ENCODE results near the gene PROM1. TPM values are rescaled to one million over a fixed set of nuclear protein-coding genes. Genes with fewer than 3 reads are reported as not detected.

The PROM1 gene
- total RNA-seq, 2 donors from 2014 or later, result not detected

- DNase-seq, result no peak
- Mint-ChIP-seq H3K27me3 (peaks cover 73% of the 10 kb centered on the region), H3K27ac (no peak overlapping the region), H3K4me3 (no peak overlapping the region), H3K36me3 (ENCODE audit: low read depth) (no peaks in the 10 kb centered on the region), H3K4me1 (no peaks in the 10 kb centered on the region)
- no peak for ATAC-seq
- H3K9me3 ChIP-seq (ENCODE audit: control insufficient read depth, low read length, poor library complexity, severe bottlenecking), result no peaks in the 10 kb centered on the region
These were observed 11.7 kb downstream of the PROM1 start for GRCh38 chr4:16072168-16072567.

- peaks cover 56% of the 10 kb centered on the region for H3K27me3 Mint-ChIP-seq
- no peak for ATAC-seq
These were observed 13.6 kb downstream of the PROM1 start for GRCh38 chr4:16070203-16070602.

GRCh38 chr4:16067515-16067914 is 16.3 kb downstream of the PROM1 start:
- no peaks in the 10 kb centered on the region for H3K4me1 Mint-ChIP-seq
- H3K4me3 Mint-ChIP-seq, result no peak overlapping the region
- H3K9me3 ChIP-seq (ENCODE audit: control insufficient read depth, low read length, poor library complexity, severe bottlenecking), result no peaks in the 10 kb centered on the region
- DNase-seq, result no peak
- no peak for ATAC-seq
- H3K36me3 Mint-ChIP-seq (ENCODE audit: low read depth), result peaks cover 2% of the 10 kb centered on the region
- no peak overlapping the region for H3K27ac Mint-ChIP-seq
- H3K27me3 Mint-ChIP-seq, result peaks cover 33% of the 10 kb centered on the region

More at GRCh38 chr4:16070203-16070602, 13.6 kb downstream of the PROM1 start:
- Mint-ChIP-seq H3K27ac (no peak overlapping the region), H3K36me3 (ENCODE audit: low read depth) (no peaks in the 10 kb centered on the region), H3K4me3 (no peak overlapping the region), H3K4me1 (no peaks in the 10 kb centered on the region)
- no peaks in the 10 kb centered on the region for H3K9me3 ChIP-seq (ENCODE audit: control insufficient read depth, low read length, poor library complexity, severe bottlenecking)
- no peak for DNase-seq

GRCh38 chr4:16066586-16067128 is 17.2 kb downstream of the PROM1 start:
- Mint-ChIP-seq H3K27me3 (peaks cover 30% of the 10 kb centered on the region), H3K27ac (no peak overlapping the region), H3K4me1 (no peaks in the 10 kb centered on the region), H3K4me3 (no peak overlapping the region), H3K36me3 (ENCODE audit: low read depth) (peaks cover 2% of the 10 kb centered on the region)
- no peak for DNase-seq
- no peak for ATAC-seq
- no peaks in the 10 kb centered on the region for H3K9me3 ChIP-seq (ENCODE audit: control insufficient read depth, low read length, poor library complexity, severe bottlenecking)

- no peak overlapping the region for H3K4me3 Mint-ChIP-seq
- peaks cover 21% of the 10 kb centered on the region for H3K27me3 Mint-ChIP-seq
- no peaks in the 10 kb centered on the region for H3K4me1 Mint-ChIP-seq
- ATAC-seq (no peak), DNase-seq (no peak)
- no peak overlapping the region for H3K27ac Mint-ChIP-seq
- H3K9me3 ChIP-seq (ENCODE audit: control insufficient read depth, low read length, poor library complexity, severe bottlenecking), result no peaks in the 10 kb centered on the region
- H3K36me3 Mint-ChIP-seq (ENCODE audit: low read depth), result peaks cover 2% of the 10 kb centered on the region
These were observed 18.8 kb downstream of the PROM1 start for GRCh38 chr4:16065066-16065465.

GRCh38 chr4:16062601-16063000 is 21.2 kb downstream of the PROM1 start:
- ATAC-seq (no peak), DNase-seq (no peak)
- no peaks in the 10 kb centered on the region for H3K4me1 Mint-ChIP-seq
- H3K27ac Mint-ChIP-seq, result no peak overlapping the region
- H3K9me3 ChIP-seq (ENCODE audit: control insufficient read depth, low read length, poor library complexity, severe bottlenecking), result no peaks in the 10 kb centered on the region
- H3K27me3 Mint-ChIP-seq, result peaks cover 11% of the 10 kb centered on the region
- no peak overlapping the region for H3K4me3 Mint-ChIP-seq
- peaks cover 2% of the 10 kb centered on the region for H3K36me3 Mint-ChIP-seq (ENCODE audit: low read depth)

GRCh38 chr4:16056681-16057385 is 27.0 kb downstream of the PROM1 start:
- Mint-ChIP-seq H3K4me3 (no peak overlapping the region), H3K36me3 (ENCODE audit: low read depth) (peaks cover 2% of the 10 kb centered on the region), H3K4me1 (no peaks in the 10 kb centered on the region), H3K27ac (no peak overlapping the region), H3K27me3 (peaks cover 63% of the 10 kb centered on the region)
- DNase-seq (no peak), ATAC-seq (no peak)
- H3K9me3 ChIP-seq (ENCODE audit: control insufficient read depth, low read length, poor library complexity, severe bottlenecking), result no peaks in the 10 kb centered on the region

GRCh38 chr4:16055873-16056272 is 27.9 kb downstream of the PROM1 start:
- no peak for DNase-seq
- no peaks in the 10 kb centered on the region for H3K9me3 ChIP-seq (ENCODE audit: control insufficient read depth, low read length, poor library complexity, severe bottlenecking)
- Mint-ChIP-seq H3K4me3 (no peak overlapping the region), H3K27ac (no peak overlapping the region), H3K36me3 (ENCODE audit: low read depth) (peaks cover 2% of the 10 kb centered on the region), H3K4me1 (no peaks in the 10 kb centered on the region), H3K27me3 (peaks cover 66% of the 10 kb centered on the region)
- no peak for ATAC-seq

- H3K9me3 ChIP-seq (ENCODE audit: control insufficient read depth, low read length, poor library complexity, severe bottlenecking), result no peaks in the 10 kb centered on the region
- no peak overlapping the region for H3K4me3 Mint-ChIP-seq
- ATAC-seq, result no peak
- peaks cover 2% of the 10 kb centered on the region for H3K36me3 Mint-ChIP-seq (ENCODE audit: low read depth)
- no peak for DNase-seq
- H3K27me3 Mint-ChIP-seq, result peaks cover 69% of the 10 kb centered on the region
- no peak overlapping the region for H3K27ac Mint-ChIP-seq
- no peaks in the 10 kb centered on the region for H3K4me1 Mint-ChIP-seq
These were observed 28.4 kb downstream of the PROM1 start for GRCh38 chr4:16055471-16055870.

- H3K4me1 Mint-ChIP-seq, result no peaks in the 10 kb centered on the region
- peaks cover 73% of the 10 kb centered on the region for H3K27me3 Mint-ChIP-seq
- DNase-seq (no peak), ATAC-seq (no peak)
- H3K36me3 Mint-ChIP-seq (ENCODE audit: low read depth), result peaks cover 2% of the 10 kb centered on the region
- no peak overlapping the region for H3K4me3 Mint-ChIP-seq
- no peaks in the 10 kb centered on the region for H3K9me3 ChIP-seq (ENCODE audit: control insufficient read depth, low read length, poor library complexity, severe bottlenecking)
- no peak overlapping the region for H3K27ac Mint-ChIP-seq
These were observed 30.9 kb downstream of the PROM1 start for GRCh38 chr4:16052939-16053338.

- ATAC-seq, result no peak
- no peaks in the 10 kb centered on the region for H3K9me3 ChIP-seq (ENCODE audit: control insufficient read depth, low read length, poor library complexity, severe bottlenecking)
- DNase-seq, result no peak
- H3K4me1 Mint-ChIP-seq, result no peaks in the 10 kb centered on the region
- no peak overlapping the region for H3K4me3 Mint-ChIP-seq
- peaks cover 68% of the 10 kb centered on the region for H3K27me3 Mint-ChIP-seq
- peaks cover 2% of the 10 kb centered on the region for H3K36me3 Mint-ChIP-seq (ENCODE audit: low read depth)
- no peak overlapping the region for H3K27ac Mint-ChIP-seq
These were observed 31.8 kb downstream of the PROM1 start for GRCh38 chr4:16051980-16052379.

- H3K27ac Mint-ChIP-seq, result no peak overlapping the region
- ATAC-seq, result no peak
These were observed 32.7 kb downstream of the PROM1 start for GRCh38 chr4:16051132-16051531.

GRCh38 chr4:16050669-16051068 is 33.2 kb downstream of the PROM1 start:
- Mint-ChIP-seq H3K27ac (no peak overlapping the region), H3K36me3 (ENCODE audit: low read depth) (no peaks in the 10 kb centered on the region), H3K4me1 (no peaks in the 10 kb centered on the region), H3K4me3 (no peak overlapping the region), H3K27me3 (peaks cover 56% of the 10 kb centered on the region)
- ATAC-seq (no peak), DNase-seq (no peak)
- H3K9me3 ChIP-seq (ENCODE audit: control insufficient read depth, low read length, poor library complexity, severe bottlenecking), result no peaks in the 10 kb centered on the region

More at GRCh38 chr4:16051132-16051531, 32.7 kb downstream of the PROM1 start:
- peaks cover 59% of the 10 kb centered on the region for H3K27me3 Mint-ChIP-seq
- no peak overlapping the region for H3K4me3 Mint-ChIP-seq
- H3K9me3 ChIP-seq (ENCODE audit: control insufficient read depth, low read length, poor library complexity, severe bottlenecking), result no peaks in the 10 kb centered on the region
- DNase-seq, result no peak
- H3K36me3 Mint-ChIP-seq (ENCODE audit: low read depth), result no peaks in the 10 kb centered on the region
- H3K4me1 Mint-ChIP-seq, result no peaks in the 10 kb centered on the region
